ENCODE results near the gene PADI3.

PADI3 gene

GRCh38 chr1:17295292-17295691 is 46.4 kb downstream of the PADI3 start:
- H3K4me3 ChIP-seq (ENCODE audit: low read length), result no peak overlapping the region

GRCh38 chr1:17296086-17296485 is 47.2 kb downstream of the PADI3 start:
- no peak overlapping the region for H3K4me3 ChIP-seq (ENCODE audit: low read length)
- no peak for DNase-seq (ENCODE audit: low read depth)
- TF ChIP-seq, protein P1, sequence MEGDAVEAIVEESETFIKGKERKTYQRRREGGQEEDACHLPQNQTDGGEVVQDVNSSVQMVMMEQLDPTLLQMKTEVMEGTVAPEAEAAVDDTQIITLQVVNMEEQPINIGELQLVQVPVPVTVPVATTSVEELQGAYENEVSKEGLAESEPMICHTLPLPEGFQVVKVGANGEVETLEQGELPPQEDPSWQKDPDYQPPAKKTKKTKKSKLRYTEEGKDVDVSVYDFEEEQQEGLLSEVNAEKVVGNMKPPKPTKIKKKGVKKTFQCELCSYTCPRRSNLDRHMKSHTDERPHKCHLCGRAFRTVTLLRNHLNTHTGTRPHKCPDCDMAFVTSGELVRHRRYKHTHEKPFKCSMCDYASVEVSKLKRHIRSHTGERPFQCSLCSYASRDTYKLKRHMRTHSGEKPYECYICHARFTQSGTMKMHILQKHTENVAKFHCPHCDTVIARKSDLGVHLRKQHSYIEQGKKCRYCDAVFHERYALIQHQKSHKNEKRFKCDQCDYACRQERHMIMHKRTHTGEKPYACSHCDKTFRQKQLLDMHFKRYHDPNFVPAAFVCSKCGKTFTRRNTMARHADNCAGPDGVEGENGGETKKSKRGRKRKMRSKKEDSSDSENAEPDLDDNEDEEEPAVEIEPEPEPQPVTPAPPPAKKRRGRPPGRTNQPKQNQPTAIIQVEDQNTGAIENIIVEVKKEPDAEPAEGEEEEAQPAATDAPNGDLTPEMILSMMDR (IDR thresholded peaks at IDR 0.05; ENCODE audit: insufficient read depth, low read depth, low read length, missing control alignments), result no peak

More at GRCh38 chr1:17295292-17295691, 46.4 kb downstream of the PADI3 start:
- DNase-seq (ENCODE audit: low read depth), result no peak
- TF ChIP-seq, protein P1 (IDR thresholded peaks at IDR 0.05; ENCODE audit: insufficient read depth, low read depth, low read length, missing control alignments), result no peak

- peak; percentile 92 for DNase-seq (ENCODE audit: low read depth)
- TF ChIP-seq, protein P1 (IDR thresholded peaks at IDR 0.05; ENCODE audit: insufficient read depth, low read depth, low read length, missing control alignments), result no peak
- no peak overlapping the region for H3K4me3 ChIP-seq (ENCODE audit: low read length)
Measured at GRCh38 chr1:17297991-17298390, 49.1 kb downstream of the PADI3 start.

DNA sequence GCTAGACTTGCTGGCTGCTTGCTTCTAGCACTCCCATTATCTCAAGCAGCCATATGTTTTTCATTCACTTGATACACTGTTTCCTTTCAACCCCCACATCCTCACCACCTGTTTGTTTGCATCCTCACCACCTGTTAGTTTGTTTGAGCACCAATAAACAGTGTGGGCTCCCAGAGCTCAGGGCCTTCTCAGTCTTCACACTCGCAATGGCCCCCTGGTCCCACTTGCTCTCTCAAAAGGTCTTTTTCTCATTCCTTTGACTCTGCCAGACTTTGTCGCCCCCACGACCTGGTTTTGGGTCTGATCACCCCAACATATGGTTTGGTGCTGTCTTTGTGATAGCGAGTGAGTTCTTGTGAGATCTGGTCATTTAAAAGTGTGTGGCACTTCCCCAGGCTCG is 52.9 kb downstream of the PADI3 start:
- TF ChIP-seq, protein P1 (IDR thresholded peaks at IDR 0.05; ENCODE audit: insufficient read depth, low read depth, low read length, missing control alignments), result no peak
- DNase-seq (ENCODE audit: low read depth), result peak; percentile 22
- no peak overlapping the region for H3K4me3 ChIP-seq (ENCODE audit: low read length)

GRCh38 chr1:17304151-17304825 is 55.4 kb downstream of the PADI3 start:
- no peak overlapping the region for H3K4me3 ChIP-seq (ENCODE audit: low read length)
- TF ChIP-seq, protein P1 (IDR thresholded peaks at IDR 0.05; ENCODE audit: insufficient read depth, low read depth, low read length, missing control alignments), result no peak
- peak; percentile 76 for DNase-seq (ENCODE audit: low read depth)

GRCh38 chr1:17304826-17305175 is 55.9 kb downstream of the PADI3 start:
- TF ChIP-seq, protein P1 (IDR thresholded peaks at IDR 0.05; ENCODE audit: insufficient read depth, low read depth, low read length, missing control alignments), result no peak
- DNase-seq (ENCODE audit: low read depth), result no peak
- no peak overlapping the region for H3K4me3 ChIP-seq (ENCODE audit: low read length)

DNA sequence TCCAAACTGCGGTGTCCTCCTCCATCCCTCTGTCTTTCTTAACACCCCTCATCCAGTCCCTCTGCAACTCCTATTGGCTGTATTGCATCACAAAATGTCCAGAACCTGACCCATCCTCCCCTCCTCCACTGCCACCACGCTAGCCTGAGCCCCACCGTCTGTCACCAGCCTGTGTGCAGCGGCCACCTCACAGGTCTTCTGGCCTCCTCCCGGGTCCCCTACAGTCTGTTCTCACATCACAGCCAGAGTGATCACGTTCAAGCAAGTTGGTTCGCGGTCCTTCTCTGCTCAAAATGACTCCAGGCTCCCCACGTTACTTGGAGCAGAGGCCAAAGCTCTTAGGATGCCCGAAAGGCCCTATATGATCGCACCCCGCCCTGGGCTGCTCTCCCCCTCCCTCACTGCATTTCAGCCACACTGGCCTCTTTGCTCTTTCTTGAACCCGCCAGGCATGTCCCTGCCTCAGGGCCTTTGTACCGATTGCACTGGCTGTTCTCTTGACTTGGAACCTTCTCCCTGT is 56.7 kb downstream of the PADI3 start:
- no peak overlapping the region for H3K4me3 ChIP-seq (ENCODE audit: low read length)
- TF ChIP-seq, protein P1 (IDR thresholded peaks at IDR 0.05; ENCODE audit: insufficient read depth, low read depth, low read length, missing control alignments), result no peak
- DNase-seq (ENCODE audit: low read depth), result no peak

All from epithelial cell of esophagus (primary cell).